SK-N-SH (cell line): Measurements from ENCODE around the gene PLEKHH1. TPM values are rescaled to one million over a fixed set of nuclear protein-coding genes. Genes with fewer than 3 reads are reported as not detected.

Experiments used
- CTCF ChIA-PET: fragments of 300-600, 350-600 bp; formaldehyde crosslinking; extraction: SDS; loops from one replicate; lab custom pipeline; 2021; lab: Yijun Ruan, JAX
- POLR2A ChIA-PET: fragments of 350-600 bp; sonication (Branson Sonifier 250); formaldehyde crosslinking; extraction: SDS; loops from one replicate; lab custom pipeline; 2020; ENCODE audit warnings: antibody characterized with exemption, inconsistent platforms; lab: Yijun Ruan, JAX
- DNase-seq: peaks from one replicate; pipeline ENCODE4 v3.0.0; 2012
- H2AFZ ChIP-seq: fragments of 200-600 bp; sonication (generic); 2 replicates; pipeline ENCODE4 v1.8.1; 2016; ENCODE audit warnings: antibody characterized with exemption, mild to moderate bottlenecking, low read depth
- H3F3A ChIP-seq: fragments of 200-600 bp; sonication (generic); replicated peaks from 2 replicates; pipeline ENCODE3; 2016; ENCODE audit warnings: antibody characterized with exemption, mild to moderate bottlenecking; ENCODE audit not compliant: insufficient read depth
- H3K27ac ChIP-seq, 2 experiments: fragments of 200-500 bp in 1 of 2; fragments of 200-600 bp in 1 of 2; sonication (Bioruptor generic) in 1 of 2; sonication (generic), shearing (Covaris generic) in 1 of 2; 2 replicates each; pipeline versions ENCODE4 v1.5.1 to v1.6.1; 2014 to 2016; ENCODE audit warnings: low read depth in 2 of 2, inconsistent platforms in 1 of 2, low read length in 1 of 2, mild to moderate bottlenecking in 1 of 2, mixed read lengths in 1 of 2
- H3K27me3 ChIP-seq: fragments of 200-600 bp; sonication (generic), shearing (Covaris generic); 2 replicates; pipeline ENCODE4 v1.6.1; 2016; ENCODE audit warnings: mixed run types; ENCODE audit not compliant: insufficient read depth
- H3K36me3 ChIP-seq, 2 experiments: fragments of 200-500 bp in 1 of 2; fragments of 200-600 bp in 1 of 2; sonication (Bioruptor generic) in 1 of 2; sonication (generic) in 1 of 2; replicated peaks in 1 of 2; 2 replicates each; pipeline versions ENCODE3 to v1.5.1; 2014 to 2016; ENCODE audit warnings: low read length in 1 of 2, mild to moderate bottlenecking in 1 of 2; ENCODE audit not compliant: insufficient read depth in 2 of 2, control insufficient read depth in 1 of 2
- H3K4me1 ChIP-seq, 2 experiments: fragments of 200-500 bp in 1 of 2; fragments of 200-600 bp in 1 of 2; sonication (Bioruptor generic) in 1 of 2; sonication (generic), shearing (Covaris generic) in 1 of 2; 2 replicates each; pipeline versions ENCODE4 v1.5.1 to v1.6.1; 2014 to 2016; ENCODE audit warnings: low read depth in 1 of 2, low read length in 1 of 2, mixed run types in 1 of 2; ENCODE audit not compliant: insufficient read depth in 2 of 2, control insufficient read depth in 1 of 2
- H3K4me2 ChIP-seq: fragments of 200-600 bp; sonication (generic), shearing (Covaris generic); 2 replicates; pipeline ENCODE4 v1.6.1; 2017; ENCODE audit warnings: mixed run types
- H3K4me3 ChIP-seq, 2 experiments: fragments of 200-500 bp in 1 of 2; fragments of 200-600 bp in 1 of 2; sonication (Bioruptor generic) in 1 of 2; sonication (generic), shearing (Covaris generic) in 1 of 2; 2 replicates each; pipeline versions ENCODE4 v1.5.1 to v1.8.1; 2014 to 2016; ENCODE audit warnings: low read depth in 2 of 2, inconsistent platforms in 1 of 2, low read length in 1 of 2, mild to moderate bottlenecking in 1 of 2, mixed read lengths in 1 of 2, moderate library complexity in 1 of 2
- H3K79me2 ChIP-seq: fragments of 200-600 bp; sonication (generic); 2 replicates; pipeline ENCODE4 v1.8.1; 2017; ENCODE audit warnings: mild to moderate bottlenecking; ENCODE audit not compliant: insufficient read depth
- H3K9ac ChIP-seq: fragments of 200-600 bp; sonication (generic); 2 replicates; pipeline ENCODE4 v1.6.1; 2017; ENCODE audit warnings: mixed run types
- H3K9me2 ChIP-seq: fragments of 200-600 bp; sonication (generic); 2 replicates; pipeline ENCODE4 v1.6.1; 2017; ENCODE audit warnings: mixed run types
- H3K9me3 ChIP-seq: fragments of 200-600 bp; sonication (generic); 2 replicates; pipeline ENCODE4 v1.6.1; 2017; ENCODE audit warnings: mixed run types, mild to moderate bottlenecking, moderate library complexity
- H4K20me1 ChIP-seq: fragments of 200-600 bp; sonication (generic); 2 replicates; pipeline ENCODE4 v1.6.1; 2017; ENCODE audit warnings: mild to moderate bottlenecking, mixed run types; ENCODE audit not compliant: insufficient read depth
- EP300 ChIP-seq, 2 experiments: IDR thresholded peaks; 2 replicates each; pipeline versions ENCODE4 v1.4.0 to v1.6.1; 2012; ENCODE audit warnings: borderline replicate concordance in 1 of 2, low read depth in 1 of 2, low read length in 1 of 2
- FOSL2 ChIP-seq: IDR thresholded peaks from 2 replicates; pipeline ENCODE4 v1.4.0; 2012; ENCODE audit warnings: low read depth, mild to moderate bottlenecking, moderate library complexity, borderline replicate concordance
- FOXJ3 ChIP-seq: sonication (generic); formaldehyde crosslinking; IDR thresholded peaks from 2 replicates; pipeline ENCODE4 v1.5.1; 2020; ENCODE audit warnings: mild to moderate bottlenecking, missing genetic modification reagents
- GABPA ChIP-seq: IDR thresholded peaks from 2 replicates; pipeline ENCODE4 v1.4.0; 2012; ENCODE audit warnings: low read depth, mild to moderate bottlenecking
- GATA2 ChIP-seq: sonication (generic); formaldehyde crosslinking; IDR thresholded peaks from 2 replicates; pipeline ENCODE4 v1.5.0; 2020; ENCODE audit warnings: mild to moderate bottlenecking, missing genetic modification reagents
- JUND ChIP-seq: IDR thresholded peaks from 2 replicates; pipeline ENCODE4 v1.4.0; 2012
- MEF2A ChIP-seq: IDR thresholded peaks from 2 replicates; pipeline ENCODE4 v1.4.0; 2012; ENCODE audit warnings: low read depth, borderline replicate concordance
- MXI1 ChIP-seq: IDR thresholded peaks from 2 replicates; pipeline ENCODE4 v1.6.1; 2012; ENCODE audit warnings: mild to moderate bottlenecking, low read depth, low read length, improper control_type of control experiment
- NFIC ChIP-seq: IDR thresholded peaks from 2 replicates; pipeline ENCODE4 v1.4.0; 2012; ENCODE audit warnings: borderline replicate concordance
- NRF1 ChIP-seq: IDR thresholded peaks from 2 replicates; pipeline ENCODE4 v1.6.1; 2012; ENCODE audit warnings: low read depth, mild to moderate bottlenecking, low read length
- PBX3 ChIP-seq: IDR thresholded peaks from 2 replicates; pipeline ENCODE4; 2012
- POLR2AphosphoS5 ChIP-seq: IDR thresholded peaks from 2 replicates; pipeline ENCODE4 v1.6.1; 2012; ENCODE audit warnings: low read depth, low read length
- RCOR1 ChIP-seq: fragments of 150-350 bp; IDR thresholded peaks from 2 replicates; pipeline ENCODE4 v1.6.1; 2017; ENCODE audit warnings: antibody characterized with exemption, low read length
- REST ChIP-seq: IDR thresholded peaks from 2 replicates; pipeline ENCODE4 v1.6.1; 2012; ENCODE audit warnings: mild to moderate bottlenecking, low read depth, low read length, moderate library complexity
- RXRA ChIP-seq: IDR thresholded peaks from 2 replicates; pipeline ENCODE4 v1.4.0; 2012; ENCODE audit warnings: low read depth, mild to moderate bottlenecking, borderline replicate concordance
- SMC3 ChIP-seq: IDR thresholded peaks from 2 replicates; pipeline ENCODE4 v1.6.1; 2012; ENCODE audit warnings: low read depth, low read length, improper control_type of control experiment
- TAF1 ChIP-seq: IDR thresholded peaks from 2 replicates; pipeline ENCODE4 v1.6.1; 2012; ENCODE audit warnings: low read depth, mild to moderate bottlenecking, low read length, moderate library complexity, borderline replicate concordance
- USF1 ChIP-seq: IDR thresholded peaks from 2 replicates; pipeline ENCODE4 v1.4.0; 2012; ENCODE audit warnings: low read depth, borderline replicate concordance
- YY1 ChIP-seq: IDR thresholded peaks from 2 replicates; pipeline ENCODE4 v1.4.0; 2012; ENCODE audit warnings: low read depth, mild to moderate bottlenecking
- WGBS: methylation state at CpG from one replicate; pipeline ENCODE4 v1.1.6; 2017; ENCODE audit warnings: low lambda C conversion rate; 5-methylcytosine and 5-hydroxymethylcytosine counted together
- polyA plus RNA-seq, 3 experiments: library from polyadenylated mRNA; depleted of rRNA; stranded (reverse); fragments of >200 nt; gene quantifications; 2 replicates each; pipeline ENCODE4 v1.2.3, GENCODE V29; 2012

Gene PLEKHH1
- polyA plus RNA-seq, 1 of the 3 experiments (the other 2 are of a cell fraction): 1.6 TPM

GRCh38 chr14:67483579-67484285 lies 49.4 kb upstream of the PLEKHH1 start (continued):
- no peak for TF ChIP-seq GATA2 (CRISPR knock-in tag)
- TF ChIP-seq FOSL2: no peak
- no peak for TF ChIP-seq PBX3
- TF ChIP-seq MEF2A: no peak
- no peak for TF ChIP-seq NFIC
- no peak for TF ChIP-seq RCOR1

GRCh38 chr14:67485501-67486095 lies 47.5 kb upstream of the PLEKHH1 start:
- 86% methylated on average over 4 of the region's 4 CpGs for WGBS
- Histone ChIP-seq H2AFZ (no peak overlapping the region), H3K79me2 (no peaks in the 10 kb centered on the region), H3K27ac (no peak overlapping the region), H3K27me3 (no peaks in the 10 kb centered on the region; the same call in 1 of the 2 replicates), H3K9ac (no peak overlapping the region), H3K9me2 (no peaks in the 10 kb centered on the region), H3K36me3 (no peaks in the 10 kb centered on the region), H3K4me2 (no peak overlapping the region), H3F3A (no peaks in the 10 kb centered on the region), H3K4me3 (no peak overlapping the region), H3K4me1 (peaks cover 0 to 9% of the 10 kb centered on the region in 2 experiments; a peak in 1 of 4 replicates), H3K9me3 (no peaks in the 10 kb centered on the region), H4K20me1 (no peaks in the 10 kb centered on the region)
- CTCF ChIA-PET: interaction anchor here (0.6 to 1.0 kb wide), 3 partner anchors 14 to 41 kb away, joined by 3 to 4 read pairs (median 3); no protein-coding TSS in a partner anchor
- TF ChIP-seq EP300 (IDR thresholded peaks at IDR 0.05; ENCODE audit: borderline replicate concordance in 1 of 2, low read depth in 1 of 2, low read length in 1 of 2): no peak
- no peak for TF ChIP-seq FOXJ3 (CRISPR knock-in tag)
- no peak for TF ChIP-seq MEF2A
- TF ChIP-seq GABPA: no peak
- TF ChIP-seq POLR2AphosphoS5: no peak
- no peak for TF ChIP-seq NRF1
- POLR2A ChIA-PET: no interaction called here
- no peak for DNase-seq

GRCh38 chr14:67486890-67487289 lies 46.2 kb upstream of the PLEKHH1 start:
- H2AFZ ChIP-seq: no peak overlapping the region
- no peaks in the 10 kb centered on the region for H3K9me2 ChIP-seq
- H3K4me1 ChIP-seq: peaks cover 0 to 18% of the 10 kb centered on the region in 2 experiments; a peak in 1 of 4 replicates
- H3K27ac ChIP-seq: no peak overlapping the region
- no peak overlapping the region for H3K9ac ChIP-seq
- POLR2A ChIA-PET: no interaction called here
- H3K4me2 ChIP-seq: no peak overlapping the region
- H3K79me2 ChIP-seq: no peaks in the 10 kb centered on the region
- no peaks in the 10 kb centered on the region for H3F3A ChIP-seq
- no peaks in the 10 kb centered on the region; the same call in 1 of the 2 replicates for H3K27me3 ChIP-seq
- no peaks in the 10 kb centered on the region for H3K36me3 ChIP-seq
- 63% methylated on average over 4 of the region's 4 CpGs for whole genome bisulfite sequencing
- H3K4me3 ChIP-seq: no peak overlapping the region
- no peaks in the 10 kb centered on the region for H3K9me3 ChIP-seq
- DNase-seq: no peak
- no peaks in the 10 kb centered on the region for H4K20me1 ChIP-seq
- CTCF ChIA-PET: interaction anchor here (1.5 kb wide), 1 partner anchor 8 kb away, joined by 5 read pairs; no protein-coding TSS in a partner anchor
- TF ChIP-seq FOSL2 (no peak), RCOR1 (no peak), TAF1 (no peak), SMC3 (no peak), REST (no peak), FOXJ3 (CRISPR knock-in tag) (no peak), EP300 (IDR thresholded peaks at IDR 0.05; ENCODE audit: borderline replicate concordance in 1 of 2, low read depth in 1 of 2, low read length in 1 of 2) (no peak), USF1 (no peak), MEF2A (no peak), RXRA (no peak), YY1 (no peak), JUND (no peak), MXI1 (no peak), NRF1 (no peak)
